ENCODE data around the gene ALMS1.
"Not testable (repeated sequence)": the region's sequence is repeated elsewhere in the genome, so short reads cannot be mapped to it uniquely, and the experiment has no call there.

Gene ALMS1

GRCh38 chr2:73386894-73387636 lies 1.4 kb downstream of the ALMS1 start:
- no peak for DNase-seq

GRCh38 chr2:73402386-73403103 lies 16.9 kb downstream of the ALMS1 start:
- DNase-seq, result no peak

- no peak for DNase-seq
These were observed 17.6 kb downstream of the ALMS1 start for GRCh38 chr2:73403237-73403636.

DNA sequence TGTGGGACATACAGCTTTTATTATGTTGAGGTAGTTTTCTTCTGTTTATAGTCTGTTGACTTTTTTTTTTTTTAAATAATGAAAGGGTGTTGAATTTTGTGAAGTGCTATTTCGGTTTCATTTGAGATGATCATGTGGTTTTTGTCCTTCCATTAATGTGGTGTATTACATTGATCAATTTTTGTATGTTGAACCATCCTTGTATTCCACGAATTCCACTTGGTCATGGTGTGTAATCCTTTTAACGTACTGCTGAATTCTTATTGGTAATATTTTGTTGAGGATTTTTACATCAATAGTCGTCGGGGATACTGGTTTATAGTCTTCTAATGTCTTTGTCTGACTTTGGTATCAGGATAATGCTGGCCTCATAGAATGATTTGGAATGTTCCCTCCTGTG lies 18.8 kb downstream of the ALMS1 start:
- DNase-seq, result no peak

- no peak for DNase-seq
These were observed 21.4 kb downstream of the ALMS1 start for GRCh38 chr2:73406996-73407395.

GRCh38 chr2:73408198-73408597 lies 22.6 kb downstream of the ALMS1 start:
- no peak for DNase-seq

DNA sequence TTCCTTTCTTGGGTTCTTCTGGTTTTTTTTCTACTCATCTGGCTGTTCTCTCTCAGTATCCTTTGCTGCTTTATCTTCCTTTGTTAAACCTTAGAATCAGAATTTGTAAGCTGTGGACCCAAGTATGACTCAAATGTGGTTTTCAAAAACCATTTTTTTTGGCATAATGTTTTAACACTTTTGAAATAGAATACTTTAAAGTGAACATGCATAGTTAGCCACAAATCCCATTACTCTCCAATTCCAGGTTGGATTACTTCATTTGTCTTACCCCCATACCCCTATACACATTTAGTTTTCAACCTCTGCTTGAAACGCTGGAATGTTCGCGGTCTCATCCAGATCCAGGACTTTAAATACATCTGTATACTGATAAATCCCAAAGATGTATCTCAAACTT lies 29.1 kb downstream of the ALMS1 start:
- DNase-seq, result no peak

DNA sequence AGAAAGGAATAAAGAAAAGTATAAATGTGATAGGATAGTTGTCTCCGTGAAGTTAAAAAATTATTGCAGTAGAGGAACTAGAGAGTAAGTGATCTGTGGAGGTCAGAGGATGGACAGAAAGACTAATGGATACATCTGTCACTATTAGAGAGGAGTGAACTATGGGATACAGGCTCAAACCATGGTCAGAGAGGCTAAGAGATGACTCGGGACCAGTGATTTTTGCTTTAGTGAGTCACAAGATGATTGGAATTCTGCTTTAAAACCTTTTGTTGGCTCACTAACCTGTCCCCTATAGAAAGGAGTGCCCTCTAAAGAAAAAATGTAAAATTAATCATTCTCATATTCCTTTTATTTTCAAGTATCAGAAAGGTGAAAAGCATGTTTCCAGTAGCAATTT lies 30.3 kb downstream of the ALMS1 start:
- DNase-seq, result no peak

DNA sequence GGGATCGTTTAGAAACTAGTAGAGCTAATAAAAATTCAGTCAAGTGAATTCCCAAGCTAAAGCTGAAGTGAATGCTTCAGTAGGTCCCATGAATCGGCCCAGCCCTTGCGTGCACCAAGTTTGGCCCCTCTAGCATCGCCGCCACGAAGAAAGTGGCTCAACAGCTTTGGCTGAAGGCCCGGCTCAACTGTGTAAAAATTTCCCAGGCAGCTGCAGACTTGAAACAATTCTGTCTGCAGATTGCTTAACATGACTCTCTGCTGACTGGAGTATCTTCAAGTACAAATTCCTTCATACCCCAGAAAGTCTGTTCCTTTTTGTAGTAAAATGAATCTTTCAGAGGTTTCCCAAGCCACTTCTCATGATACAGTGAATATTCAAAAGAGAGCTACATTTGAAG lies 32.7 kb downstream of the ALMS1 start:
- no peak for DNase-seq

- DNase-seq, result no peak
These were observed 38.3 kb downstream of the ALMS1 start for GRCh38 chr2:73423913-73424312.

- no peak for DNase-seq
These were observed 40.5 kb downstream of the ALMS1 start for GRCh38 chr2:73426176-73426575.

- no peak for DNase-seq
These were observed 50.4 kb downstream of the ALMS1 start for GRCh38 chr2:73436019-73436418.

DNA sequence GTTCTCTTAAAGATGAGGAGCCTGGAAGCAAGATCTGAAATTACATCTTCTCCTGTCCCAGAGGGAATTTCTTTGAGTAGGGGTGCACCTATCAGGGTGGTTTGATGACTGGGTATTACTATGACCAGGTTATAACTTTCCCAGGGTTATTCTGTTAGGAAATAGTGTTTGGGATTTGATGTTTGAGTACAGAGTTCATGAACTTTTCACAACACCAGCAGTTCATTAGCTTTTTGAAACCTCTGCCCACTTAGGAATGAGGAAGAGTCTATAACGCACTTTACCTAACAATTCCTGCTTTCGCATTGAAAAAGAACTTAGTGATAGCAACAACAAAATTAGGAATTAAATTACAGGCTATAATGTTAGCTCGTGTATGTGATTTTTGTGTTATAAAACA lies 58.6 kb downstream of the ALMS1 start:
- DNase-seq, result no peak

DNA sequence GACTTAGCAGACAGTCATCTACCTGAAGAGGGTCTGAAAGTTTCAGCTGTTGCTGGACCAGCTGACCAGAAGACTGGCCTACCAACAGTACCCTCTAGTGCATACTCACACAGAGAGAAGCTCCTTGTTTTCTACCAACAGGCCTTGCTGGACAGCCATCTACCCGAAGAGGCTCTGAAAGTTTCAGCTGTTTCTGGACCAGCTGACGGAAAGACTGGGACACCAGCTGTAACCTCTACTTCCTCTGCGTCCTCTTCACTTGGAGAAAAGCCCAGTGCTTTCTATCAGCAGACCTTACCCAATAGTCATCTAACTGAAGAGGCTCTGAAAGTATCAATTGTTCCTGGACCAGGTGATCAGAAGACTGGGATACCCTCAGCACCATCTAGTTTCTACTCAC lies 63.2 kb downstream of the ALMS1 start:
- DNase-seq, result no peak

DNA sequence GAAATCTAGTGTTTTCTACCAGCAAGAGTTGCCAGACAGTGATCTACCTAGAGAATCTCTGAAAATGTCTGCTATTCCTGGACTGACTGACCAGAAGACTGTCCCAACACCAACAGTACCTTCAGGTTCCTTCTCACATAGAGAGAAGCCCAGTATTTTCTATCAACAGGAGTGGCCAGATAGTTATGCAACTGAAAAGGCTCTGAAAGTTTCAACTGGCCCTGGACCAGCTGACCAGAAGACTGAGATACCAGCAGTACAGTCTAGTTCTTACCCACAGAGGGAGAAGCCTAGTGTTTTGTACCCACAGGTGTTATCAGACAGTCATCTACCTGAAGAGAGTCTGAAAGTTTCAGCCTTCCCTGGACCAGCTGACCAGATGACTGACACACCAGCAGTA lies 63.8 kb downstream of the ALMS1 start:
- DNase-seq, result no peak

DNA sequence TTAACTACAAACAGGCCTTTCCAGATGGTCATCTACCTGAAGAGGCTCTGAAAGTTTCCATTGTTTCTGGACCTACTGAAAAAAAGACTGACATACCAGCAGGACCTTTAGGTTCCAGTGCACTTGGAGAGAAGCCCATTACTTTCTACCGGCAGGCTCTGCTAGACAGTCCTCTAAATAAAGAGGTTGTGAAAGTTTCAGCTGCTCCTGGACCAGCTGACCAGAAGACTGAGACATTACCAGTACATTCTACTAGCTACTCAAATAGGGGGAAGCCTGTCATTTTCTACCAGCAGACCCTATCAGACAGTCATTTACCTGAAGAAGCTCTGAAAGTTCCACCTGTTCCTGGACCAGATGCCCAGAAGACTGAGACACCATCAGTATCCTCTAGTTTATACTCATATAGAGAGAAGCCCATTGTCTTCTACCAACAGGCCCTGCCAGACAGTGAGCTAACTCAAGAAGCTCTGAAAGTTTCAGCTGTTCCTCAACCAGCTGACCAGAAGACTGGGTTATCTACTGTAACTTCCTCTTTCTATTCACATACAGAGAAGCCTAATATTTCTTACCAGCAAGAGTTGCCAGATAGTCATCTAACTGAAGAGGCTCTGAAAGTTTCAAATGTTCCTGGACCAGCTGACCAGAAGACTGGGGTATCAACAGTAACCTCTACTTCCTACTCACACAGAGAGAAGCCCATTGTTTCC lies 65.8 kb downstream of the ALMS1 start:
- DNase-seq, result no peak

DNA sequence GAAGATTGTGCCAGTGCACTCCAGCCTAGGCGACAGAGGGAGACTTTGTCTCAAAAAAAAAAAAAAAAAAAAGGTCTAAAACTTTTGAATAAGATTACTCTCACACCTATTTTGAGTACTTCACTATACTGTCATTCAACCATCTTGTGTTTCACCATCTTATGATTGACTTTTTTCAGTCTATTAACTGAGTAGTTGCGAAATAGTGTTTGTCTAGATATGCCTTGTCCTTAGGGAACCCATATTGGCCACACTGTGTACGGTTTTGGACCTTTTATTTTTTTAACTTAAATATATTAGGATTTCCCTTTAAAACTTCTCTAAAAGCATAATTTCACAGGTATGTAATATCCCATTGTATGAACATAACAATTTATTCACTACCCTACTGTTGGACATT lies 72.3 kb downstream of the ALMS1 start:
- DNase-seq, result no peak

DNA sequence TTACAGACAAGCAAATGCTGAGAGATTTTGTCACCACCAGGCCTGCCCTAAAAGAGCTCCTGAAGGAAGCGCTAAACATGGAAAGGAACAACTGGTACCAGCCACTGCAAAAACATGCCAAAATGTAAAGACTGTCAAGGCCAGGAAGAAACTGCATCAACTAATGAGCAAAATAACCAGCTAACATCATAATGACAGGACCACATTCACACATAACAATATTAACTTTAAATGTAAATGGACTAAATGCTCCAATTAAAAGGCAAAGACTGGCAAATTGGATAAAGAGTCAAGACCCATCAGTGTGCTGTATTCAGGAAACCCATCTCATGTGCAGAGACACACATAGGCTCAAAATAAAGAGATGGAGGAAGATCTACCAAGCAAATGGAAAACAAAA lies 76.8 kb downstream of the ALMS1 start:
- not testable (repeated sequence) for DNase-seq

DNA sequence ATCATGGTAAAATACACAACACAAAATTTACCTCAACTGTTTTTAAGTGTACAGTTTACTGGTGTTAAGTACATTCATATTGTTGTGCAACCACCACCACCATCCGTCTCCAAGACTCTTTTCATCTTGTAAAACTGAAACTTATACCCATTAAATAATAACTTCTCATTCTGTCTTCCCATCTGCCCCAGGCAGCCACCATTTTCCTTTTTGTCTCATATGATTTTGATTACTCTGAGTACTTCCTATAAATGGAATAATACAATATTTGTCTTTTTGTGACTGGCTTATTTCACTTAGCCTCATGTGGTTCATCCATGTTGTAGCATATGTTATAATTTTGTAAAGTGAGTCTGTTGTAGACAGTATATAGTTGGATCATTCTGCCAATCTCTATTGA lies 82.7 kb downstream of the ALMS1 start:
- no peak for DNase-seq

DNA sequence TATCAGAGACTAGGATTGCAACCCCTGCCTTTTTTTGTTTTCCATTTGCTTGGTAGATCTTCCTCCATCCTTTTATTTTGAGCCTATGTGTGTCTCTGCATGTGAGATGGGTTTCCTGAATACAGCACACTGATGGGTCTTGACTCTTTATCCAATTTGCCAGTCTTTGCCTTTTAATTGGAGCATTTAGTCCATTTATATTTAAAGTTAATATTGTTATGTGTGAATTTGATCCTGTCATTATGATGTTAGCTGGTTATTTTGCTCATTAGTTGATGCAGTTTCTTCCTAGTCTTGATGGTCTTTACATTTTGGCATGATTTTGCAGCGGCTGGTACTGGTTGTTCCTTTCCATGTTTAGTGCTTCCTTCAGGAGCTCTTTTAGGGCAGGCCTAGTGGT lies 98.2 kb downstream of the ALMS1 start:
- DNase-seq, result not testable (repeated sequence)

- no peak for DNase-seq
These were observed 101.5 kb downstream of the ALMS1 start for GRCh38 chr2:73487112-73487657.

GRCh38 chr2:73488079-73488478 lies 102.4 kb downstream of the ALMS1 start:
- DNase-seq, result no peak

DNA sequence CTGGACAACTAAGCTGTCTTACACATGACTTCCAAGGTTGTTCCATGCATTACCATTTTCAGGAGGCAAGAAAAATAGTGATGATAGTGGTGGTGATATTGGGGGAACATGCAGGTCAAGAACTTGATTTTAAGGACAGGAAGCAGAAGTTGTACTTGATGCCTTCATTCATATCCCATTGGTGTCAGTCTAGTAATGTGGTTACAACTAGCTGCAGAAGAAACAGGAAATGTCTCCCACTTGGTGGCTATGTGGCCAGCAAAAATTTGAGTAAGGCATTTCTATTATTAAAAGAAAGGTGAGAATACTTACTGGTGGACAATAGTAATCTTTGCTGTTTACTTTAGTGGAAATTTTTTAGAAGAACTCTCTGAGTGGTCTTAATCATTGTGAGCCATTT lies 103.4 kb downstream of the ALMS1 start:
- DNase-seq, result no peak

All from right kidney (tissue), 1 donor.